Measurements from ENCODE around the gene ARHGEF4. TPM values are rescaled to one million over a fixed set of nuclear protein-coding genes. Genes with fewer than 3 reads are reported as not detected.

Gene ARHGEF4
- total RNA-seq, 1 donor from 2014 or later: 74.8 TPM

GRCh38 chr2:130997198-130997597 lies 160.5 kb downstream of the ARHGEF4 start:
- H3K36me3 ChIP-seq (ENCODE audit: control insufficient read depth, insufficient read depth, low read length): no peaks in the 10 kb centered on the region
- no peak for TF ChIP-seq CTCF (IDR thresholded peaks at IDR 0.05; ENCODE audit: insufficient read depth, low read length, severe bottlenecking)
- H3K27me3 ChIP-seq (ENCODE audit: control insufficient read depth, insufficient read depth, low read length): no peaks in the 10 kb centered on the region
- FAIRE-seq (no peak), DNase-seq (ENCODE audit: low read depth) (no peak)
- no peak overlapping the region for H3K4me3 ChIP-seq (ENCODE audit: low read depth, low read length)

GRCh38 chr2:130998561-130998960 lies 161.8 kb downstream of the ARHGEF4 start:
- Histone ChIP-seq H3K4me3 (ENCODE audit: low read depth, low read length) (no peak overlapping the region), H3K36me3 (ENCODE audit: control insufficient read depth, insufficient read depth, low read length) (no peaks in the 10 kb centered on the region), H3K27me3 (ENCODE audit: control insufficient read depth, insufficient read depth, low read length) (no peaks in the 10 kb centered on the region)
- FAIRE-seq: no peak
- DNase-seq (ENCODE audit: low read depth): no peak
- no peak for TF ChIP-seq CTCF (IDR thresholded peaks at IDR 0.05; ENCODE audit: insufficient read depth, low read length, severe bottlenecking)

GRCh38 chr2:131004446-131005209 lies 167.9 kb downstream of the ARHGEF4 start:
- Histone ChIP-seq H3K27me3 (ENCODE audit: control insufficient read depth, insufficient read depth, low read length) (no peaks in the 10 kb centered on the region), H3K36me3 (ENCODE audit: control insufficient read depth, insufficient read depth, low read length) (peaks cover 3% of the 10 kb centered on the region), H3K4me3 (ENCODE audit: low read depth, low read length) (no peak overlapping the region)
- FAIRE-seq: no peak
- DNase-seq (ENCODE audit: low read depth): no peak
- TF ChIP-seq CTCF (IDR thresholded peaks at IDR 0.05; ENCODE audit: insufficient read depth, low read length, severe bottlenecking): no peak

- no peak for TF ChIP-seq CTCF (IDR thresholded peaks at IDR 0.05; ENCODE audit: insufficient read depth, low read length, severe bottlenecking)
- DNase-seq (ENCODE audit: low read depth) (no peak), FAIRE-seq (no peak)
- no peaks in the 10 kb centered on the region for H3K27me3 ChIP-seq (ENCODE audit: control insufficient read depth, insufficient read depth, low read length)
- peaks cover 3% of the 10 kb centered on the region for H3K36me3 ChIP-seq (ENCODE audit: control insufficient read depth, insufficient read depth, low read length)
- no peak overlapping the region for H3K4me3 ChIP-seq (ENCODE audit: low read depth, low read length)
Observed at GRCh38 chr2:131005216-131005935, 168.7 kb downstream of the ARHGEF4 start.

- Histone ChIP-seq H3K4me3 (ENCODE audit: low read depth, low read length) (no peak overlapping the region), H3K27me3 (ENCODE audit: control insufficient read depth, insufficient read depth, low read length) (no peaks in the 10 kb centered on the region), H3K36me3 (ENCODE audit: control insufficient read depth, insufficient read depth, low read length) (peaks cover 3% of the 10 kb centered on the region)
- DNase-seq (ENCODE audit: low read depth) (no peak), FAIRE-seq (no peak)
- TF ChIP-seq CTCF (IDR thresholded peaks at IDR 0.05; ENCODE audit: insufficient read depth, low read length, severe bottlenecking): no peak
Observed at GRCh38 chr2:131006561-131006960, 169.8 kb downstream of the ARHGEF4 start.
